ENCODE results near the gene SULT1C4. TPM values are rescaled to one million over a fixed set of nuclear protein-coding genes. Genes with fewer than 3 reads are reported as not detected.

Gene SULT1C4
- total RNA-seq, 2 experiments from 2014 or later, result not detected

DNA sequence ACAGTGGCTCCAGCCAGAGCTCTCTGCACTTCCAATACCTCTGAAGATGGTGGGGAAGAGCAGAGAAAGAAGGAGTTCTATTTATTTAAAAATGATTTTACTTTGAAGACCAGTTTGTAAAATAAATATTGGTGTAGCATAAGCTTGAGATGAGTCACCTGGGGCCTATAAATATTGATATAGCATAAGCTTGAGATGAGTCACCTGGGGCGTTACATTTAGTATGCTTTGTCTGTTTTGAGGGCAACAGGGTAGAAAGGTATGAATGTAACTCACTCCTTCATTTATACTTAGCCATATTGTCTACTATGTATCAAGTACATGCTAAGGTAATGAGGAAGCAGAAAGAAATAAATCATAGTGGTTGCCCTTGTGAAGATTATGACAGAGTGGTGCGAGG, 7.7 kb upstream of the SULT1C4 start:
- Histone ChIP-seq H3K9me2 (ENCODE audit: insufficient read depth, low read length) (no peaks in the 10 kb centered on the region), H3K4me1 (ENCODE audit: insufficient read depth, low read length, poor library complexity, severe bottlenecking) (no peaks in the 10 kb centered on the region), H3K4me2 (ENCODE audit: low read length) (no peak overlapping the region), H4K20me1 (ENCODE audit: insufficient read depth, low read length) (no peaks in the 10 kb centered on the region), H2AFZ (ENCODE audit: low read length) (no peak overlapping the region), H3K36me3 (ENCODE audit: insufficient read depth, low read length) (no peaks in the 10 kb centered on the region), H3K27ac (ENCODE audit: low read depth, low read length, poor library complexity, severe bottlenecking) (no peak overlapping the region), H3K4me3 (ENCODE audit: low read depth, low read length, poor library complexity, severe bottlenecking) (no peak overlapping the region), H3K79me2 (ENCODE audit: insufficient read depth, low read depth, low read length) (no peaks in the 10 kb centered on the region), H3K9me3 (ENCODE audit: low read length) (no peaks in the 10 kb centered on the region)
- no TSS peak for BruUV-seq (replicated peaks)
- CTCF ChIA-PET (ENCODE audit: unreplicated experiment), result no interaction called here
- intact Hi-C loops (cut with micrococcal nuclease; ENCODE audit: unreplicated experiment), result no loop called here
- POLR2A ChIA-PET, result interaction anchor here (0.5 to 1.1 kb wide), 2 partner anchors 12 to 41 kb away, joined by 3 read pairs; no protein-coding TSS in a partner anchor
- no peak for DNase-seq (ENCODE audit: low spot score)
- no peak for TF ChIP-seq EZH2phosphoT487 (IDR thresholded peaks at IDR 0.05; ENCODE audit: borderline replicate concordance, low read depth, low read length)

DNA sequence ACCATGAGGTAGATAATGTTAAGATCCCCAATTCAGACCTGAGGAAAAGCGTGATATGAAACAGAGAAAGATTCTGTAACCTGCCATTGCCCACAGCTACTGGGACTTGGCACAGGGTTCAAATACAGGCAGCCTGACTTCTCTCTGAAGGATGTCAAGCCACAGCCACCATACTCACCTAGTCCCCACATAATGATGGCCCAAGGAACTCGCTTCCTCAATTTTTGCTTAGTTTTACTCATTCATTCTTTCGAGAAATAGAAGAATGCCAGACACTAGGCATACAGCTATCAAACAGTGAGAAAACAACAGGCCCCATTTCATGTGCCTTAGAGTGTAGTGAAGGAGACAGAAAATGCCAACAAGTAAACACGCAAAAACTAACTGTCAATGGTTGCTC, 980 bp upstream of the SULT1C4 start:
- DNase-seq (ENCODE audit: low spot score), result no peak
- Histone ChIP-seq H2AFZ (ENCODE audit: low read length) (no peak overlapping the region), H3K4me3 (ENCODE audit: low read depth, low read length, poor library complexity, severe bottlenecking) (no peak overlapping the region), H3K27ac (ENCODE audit: low read depth, low read length, poor library complexity, severe bottlenecking) (no peak overlapping the region), H3K79me2 (ENCODE audit: insufficient read depth, low read depth, low read length) (no peaks in the 10 kb centered on the region), H4K20me1 (ENCODE audit: insufficient read depth, low read length) (no peaks in the 10 kb centered on the region), H3K4me2 (ENCODE audit: low read length) (no peak overlapping the region), H3K4me1 (ENCODE audit: insufficient read depth, low read length, poor library complexity, severe bottlenecking) (no peaks in the 10 kb centered on the region), H3K9me2 (ENCODE audit: insufficient read depth, low read length) (no peaks in the 10 kb centered on the region), H3K9me3 (ENCODE audit: low read length) (no peaks in the 10 kb centered on the region), H3K36me3 (ENCODE audit: insufficient read depth, low read length) (no peaks in the 10 kb centered on the region)
- ChIA-PET POLR2A (no interaction called here), CTCF (ENCODE audit: unreplicated experiment) (no interaction called here)
- TF ChIP-seq, protein P1, sequence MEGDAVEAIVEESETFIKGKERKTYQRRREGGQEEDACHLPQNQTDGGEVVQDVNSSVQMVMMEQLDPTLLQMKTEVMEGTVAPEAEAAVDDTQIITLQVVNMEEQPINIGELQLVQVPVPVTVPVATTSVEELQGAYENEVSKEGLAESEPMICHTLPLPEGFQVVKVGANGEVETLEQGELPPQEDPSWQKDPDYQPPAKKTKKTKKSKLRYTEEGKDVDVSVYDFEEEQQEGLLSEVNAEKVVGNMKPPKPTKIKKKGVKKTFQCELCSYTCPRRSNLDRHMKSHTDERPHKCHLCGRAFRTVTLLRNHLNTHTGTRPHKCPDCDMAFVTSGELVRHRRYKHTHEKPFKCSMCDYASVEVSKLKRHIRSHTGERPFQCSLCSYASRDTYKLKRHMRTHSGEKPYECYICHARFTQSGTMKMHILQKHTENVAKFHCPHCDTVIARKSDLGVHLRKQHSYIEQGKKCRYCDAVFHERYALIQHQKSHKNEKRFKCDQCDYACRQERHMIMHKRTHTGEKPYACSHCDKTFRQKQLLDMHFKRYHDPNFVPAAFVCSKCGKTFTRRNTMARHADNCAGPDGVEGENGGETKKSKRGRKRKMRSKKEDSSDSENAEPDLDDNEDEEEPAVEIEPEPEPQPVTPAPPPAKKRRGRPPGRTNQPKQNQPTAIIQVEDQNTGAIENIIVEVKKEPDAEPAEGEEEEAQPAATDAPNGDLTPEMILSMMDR (conservative IDR thresholded peaks at IDR 0.05; ENCODE audit: low read length), result no peak
- TF ChIP-seq EZH2phosphoT487 (IDR thresholded peaks at IDR 0.05; ENCODE audit: borderline replicate concordance, low read depth, low read length), result no peak
- BruUV-seq (replicated peaks), result no TSS peak
- intact Hi-C loops (cut with micrococcal nuclease; ENCODE audit: unreplicated experiment), result no loop called here

DNA sequence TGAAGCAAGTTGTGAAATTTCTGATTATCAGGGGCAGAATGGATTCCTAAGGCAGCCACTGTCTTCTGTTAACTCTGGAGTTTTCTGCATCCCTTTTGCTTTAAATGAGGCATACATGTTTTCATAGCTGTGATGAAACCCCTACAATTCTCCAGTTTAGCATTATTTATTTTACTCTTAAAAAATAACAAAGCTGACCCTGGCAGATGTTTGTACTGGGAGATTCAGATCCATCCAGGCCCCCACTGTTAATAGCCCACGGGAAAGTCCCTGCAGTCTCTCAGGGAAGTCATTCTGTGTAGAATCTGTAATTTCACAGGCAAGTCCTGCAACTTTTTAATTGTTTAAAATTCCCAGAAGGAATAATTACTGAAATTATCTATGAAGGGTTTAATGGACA, 353 bp upstream of the SULT1C4 start:
- CTCF ChIA-PET (ENCODE audit: unreplicated experiment), result no interaction called here
- H3K79me2 ChIP-seq (ENCODE audit: insufficient read depth, low read depth, low read length), result no peaks in the 10 kb centered on the region
- no peaks in the 10 kb centered on the region for H3K36me3 ChIP-seq (ENCODE audit: insufficient read depth, low read length)
- POLR2A ChIA-PET, result no interaction called here
- BruUV-seq (replicated peaks), result no TSS peak
- H3K4me3 ChIP-seq (ENCODE audit: low read depth, low read length, poor library complexity, severe bottlenecking), result no peak overlapping the region
- no peak for DNase-seq (ENCODE audit: low spot score)
- intact Hi-C loops (cut with micrococcal nuclease; ENCODE audit: unreplicated experiment), result no loop called here
- H3K4me2 ChIP-seq (ENCODE audit: low read length), result no peak overlapping the region
- no peaks in the 10 kb centered on the region for H3K9me2 ChIP-seq (ENCODE audit: insufficient read depth, low read length)
- no peak for TF ChIP-seq EZH2phosphoT487 (IDR thresholded peaks at IDR 0.05; ENCODE audit: borderline replicate concordance, low read depth, low read length)
- TF ChIP-seq, protein P1 (conservative IDR thresholded peaks at IDR 0.05; ENCODE audit: low read length), result no peak
- no peaks in the 10 kb centered on the region for H3K4me1 ChIP-seq (ENCODE audit: insufficient read depth, low read length, poor library complexity, severe bottlenecking)
- no peaks in the 10 kb centered on the region for H3K9me3 ChIP-seq (ENCODE audit: low read length)
- H3K27ac ChIP-seq (ENCODE audit: low read depth, low read length, poor library complexity, severe bottlenecking), result no peak overlapping the region
- H4K20me1 ChIP-seq (ENCODE audit: insufficient read depth, low read length), result no peaks in the 10 kb centered on the region
- no peak overlapping the region for H2AFZ ChIP-seq (ENCODE audit: low read length)
